Liver (tissue), 3 donors: ENCODE data around the gene AHI1.

ENCODE experiments used
- GABPA ChIP-seq, 2 donors: IDR thresholded peaks in 1 of 2; conservative IDR thresholded peaks in 1 of 2; 2 replicates each; pipeline ENCODE4 v1.6.1; 2016; ENCODE audit warnings: antibody characterized with exemption in 2 of 2, mild to moderate bottlenecking in 1 of 2, moderate library complexity in 1 of 2
- JUND ChIP-seq, 2 donors: IDR thresholded peaks; 2 replicates each; pipeline ENCODE4 v1.6.1; 2016; ENCODE audit warnings: antibody characterized with exemption in 2 of 2
- RAD21 ChIP-seq, 2 donors: IDR thresholded peaks; 2 replicates each; pipeline ENCODE4 v1.6.1; 2016; ENCODE audit warnings: antibody characterized with exemption in 2 of 2, mild to moderate bottlenecking in 2 of 2
- SP1 ChIP-seq: IDR thresholded peaks from 2 replicates; pipeline ENCODE4 v1.6.1; 2018; ENCODE audit warnings: antibody characterized with exemption, mild to moderate bottlenecking
- TAF1 ChIP-seq: conservative IDR thresholded peaks from 2 replicates; pipeline ENCODE4 v1.6.1; 2016; ENCODE audit warnings: antibody characterized with exemption, mild to moderate bottlenecking
- YY1 ChIP-seq: IDR thresholded peaks from 2 replicates; pipeline ENCODE4 v1.6.1; 2016; ENCODE audit warnings: antibody characterized with exemption, mild to moderate bottlenecking
- TF ChIP-seq, protein P1 (sequence below): IDR thresholded peaks from 2 replicates; pipeline ENCODE4 v1.6.1; 2016; ENCODE audit warnings: antibody characterized with exemption
- TF ChIP-seq, protein P2 (sequence below): fragments of 150-350 bp; IDR thresholded peaks from 2 replicates; pipeline ENCODE4 v1.5.1; 2017; ENCODE audit warnings: improper control_type of control experiment, low read depth, low read length; ENCODE audit not compliant: missing input control
- TF ChIP-seq, protein P3 (sequence below): IDR thresholded peaks from 2 replicates; pipeline ENCODE4 v1.6.1; 2016; ENCODE audit warnings: antibody characterized with exemption
- TF ChIP-seq, protein P4 (sequence below): IDR thresholded peaks from 2 replicates; pipeline ENCODE4 v1.6.1; 2016; ENCODE audit warnings: antibody characterized with exemption
- donor health status: healthy.
- donor health status: healthy.

DNA sequence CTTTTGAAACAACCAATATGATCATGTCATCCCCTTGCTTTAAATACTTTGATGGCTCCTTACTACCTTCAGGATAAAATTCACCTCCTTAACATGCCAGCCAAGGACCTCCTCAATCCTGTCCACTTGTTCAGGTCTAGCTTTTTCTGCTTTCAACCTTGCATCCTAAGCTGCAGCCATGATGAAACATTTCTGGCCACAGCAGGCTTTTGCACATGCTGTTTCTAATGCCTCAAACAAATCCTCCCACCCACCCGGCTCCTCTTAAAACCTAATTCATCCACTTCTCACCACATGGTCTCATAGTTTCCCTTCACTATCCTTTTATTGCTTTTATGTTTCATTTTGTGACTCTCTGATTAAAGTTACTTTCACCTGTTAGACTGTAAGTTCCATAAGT lies 191.9 kb downstream of the AHI1 start:
- no peak for TF ChIP-seq JUND (IDR thresholded peaks at IDR 0.05)
- TF ChIP-seq, protein P1, sequence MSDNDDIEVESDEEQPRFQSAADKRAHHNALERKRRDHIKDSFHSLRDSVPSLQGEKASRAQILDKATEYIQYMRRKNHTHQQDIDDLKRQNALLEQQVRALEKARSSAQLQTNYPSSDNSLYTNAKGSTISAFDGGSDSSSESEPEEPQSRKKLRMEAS: no peak
- TF ChIP-seq, protein P2, sequence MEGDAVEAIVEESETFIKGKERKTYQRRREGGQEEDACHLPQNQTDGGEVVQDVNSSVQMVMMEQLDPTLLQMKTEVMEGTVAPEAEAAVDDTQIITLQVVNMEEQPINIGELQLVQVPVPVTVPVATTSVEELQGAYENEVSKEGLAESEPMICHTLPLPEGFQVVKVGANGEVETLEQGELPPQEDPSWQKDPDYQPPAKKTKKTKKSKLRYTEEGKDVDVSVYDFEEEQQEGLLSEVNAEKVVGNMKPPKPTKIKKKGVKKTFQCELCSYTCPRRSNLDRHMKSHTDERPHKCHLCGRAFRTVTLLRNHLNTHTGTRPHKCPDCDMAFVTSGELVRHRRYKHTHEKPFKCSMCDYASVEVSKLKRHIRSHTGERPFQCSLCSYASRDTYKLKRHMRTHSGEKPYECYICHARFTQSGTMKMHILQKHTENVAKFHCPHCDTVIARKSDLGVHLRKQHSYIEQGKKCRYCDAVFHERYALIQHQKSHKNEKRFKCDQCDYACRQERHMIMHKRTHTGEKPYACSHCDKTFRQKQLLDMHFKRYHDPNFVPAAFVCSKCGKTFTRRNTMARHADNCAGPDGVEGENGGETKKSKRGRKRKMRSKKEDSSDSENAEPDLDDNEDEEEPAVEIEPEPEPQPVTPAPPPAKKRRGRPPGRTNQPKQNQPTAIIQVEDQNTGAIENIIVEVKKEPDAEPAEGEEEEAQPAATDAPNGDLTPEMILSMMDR: no peak
- TF ChIP-seq RAD21 (IDR thresholded peaks at IDR 0.05): no peak
- no peak for TF ChIP-seq TAF1
- TF ChIP-seq, protein P3, sequence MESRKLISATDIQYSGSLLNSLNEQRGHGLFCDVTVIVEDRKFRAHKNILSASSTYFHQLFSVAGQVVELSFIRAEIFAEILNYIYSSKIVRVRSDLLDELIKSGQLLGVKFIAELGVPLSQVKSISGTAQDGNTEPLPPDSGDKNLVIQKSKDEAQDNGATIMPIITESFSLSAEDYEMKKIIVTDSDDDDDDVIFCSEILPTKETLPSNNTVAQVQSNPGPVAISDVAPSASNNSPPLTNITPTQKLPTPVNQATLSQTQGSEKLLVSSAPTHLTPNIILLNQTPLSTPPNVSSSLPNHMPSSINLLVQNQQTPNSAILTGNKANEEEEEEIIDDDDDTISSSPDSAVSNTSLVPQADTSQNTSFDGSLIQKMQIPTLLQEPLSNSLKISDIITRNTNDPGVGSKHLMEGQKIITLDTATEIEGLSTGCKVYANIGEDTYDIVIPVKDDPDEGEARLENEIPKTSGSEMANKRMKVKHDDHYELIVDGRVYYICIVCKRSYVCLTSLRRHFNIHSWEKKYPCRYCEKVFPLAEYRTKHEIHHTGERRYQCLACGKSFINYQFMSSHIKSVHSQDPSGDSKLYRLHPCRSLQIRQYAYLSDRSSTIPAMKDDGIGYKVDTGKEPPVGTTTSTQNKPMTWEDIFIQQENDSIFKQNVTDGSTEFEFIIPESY: no peak
- TF ChIP-seq, protein P4, sequence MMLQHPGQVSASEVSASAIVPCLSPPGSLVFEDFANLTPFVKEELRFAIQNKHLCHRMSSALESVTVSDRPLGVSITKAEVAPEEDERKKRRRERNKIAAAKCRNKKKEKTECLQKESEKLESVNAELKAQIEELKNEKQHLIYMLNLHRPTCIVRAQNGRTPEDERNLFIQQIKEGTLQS: no peak
- TF ChIP-seq SP1: no peak
- no peak for TF ChIP-seq GABPA (IDR thresholded peaks at IDR 0.05 in 1 of 2, conservative IDR thresholded peaks at IDR 0.05 in 1 of 2)
- no peak for TF ChIP-seq YY1
